IPS DF 6.9 (cell line): Measurements from ENCODE around the gene CTCF.
A peak's percentile ranks its signal among the peaks of the same experiment; 100 is the strongest.

Source experiments
- DNase-seq: peaks from one replicate; pipeline ENCODE4 v3.0.0-alpha.2; 2013; ENCODE audit warnings: low read depth, low spot score
- H3K27ac ChIP-seq: one replicate; pipeline ENCODE4 v1.5.1; 2013; ENCODE audit warnings: low read length, control low read depth
- H3K27me3 ChIP-seq: 2 replicates; pipeline ENCODE4 v1.6.1; 2013; ENCODE audit warnings: mild to moderate bottlenecking, low read length; ENCODE audit not compliant: control insufficient read depth, insufficient read depth
- H3K36me3 ChIP-seq: 2 replicates; pipeline ENCODE4 v1.6.1; 2013; ENCODE audit warnings: low read length; ENCODE audit not compliant: control insufficient read depth, insufficient read depth
- H3K4me1 ChIP-seq: 2 replicates; pipeline ENCODE4 v1.6.1; 2013; ENCODE audit warnings: low read length; ENCODE audit not compliant: control insufficient read depth, insufficient read depth
- H3K4me3 ChIP-seq: 2 replicates; pipeline ENCODE4 v1.5.1; 2013; ENCODE audit warnings: mild to moderate bottlenecking, low read length
- H3K9me3 ChIP-seq: 2 replicates; pipeline ENCODE4 v1.6.1; 2013; ENCODE audit warnings: low read length, inconsistent platforms; ENCODE audit not compliant: control insufficient read depth, insufficient read depth
- WGBS: extraction: QIAGEN DNeasy Blood & Tissue Kit; methylation state at CpG from one replicate; pipeline ENCODE4 v1.1.7; 2013; ENCODE audit warnings: mixed read lengths, missing lambda C conversion rate; ENCODE audit not compliant: insufficient read length, insufficient coverage; 5-methylcytosine and 5-hydroxymethylcytosine counted together

Gene CTCF

DNA sequence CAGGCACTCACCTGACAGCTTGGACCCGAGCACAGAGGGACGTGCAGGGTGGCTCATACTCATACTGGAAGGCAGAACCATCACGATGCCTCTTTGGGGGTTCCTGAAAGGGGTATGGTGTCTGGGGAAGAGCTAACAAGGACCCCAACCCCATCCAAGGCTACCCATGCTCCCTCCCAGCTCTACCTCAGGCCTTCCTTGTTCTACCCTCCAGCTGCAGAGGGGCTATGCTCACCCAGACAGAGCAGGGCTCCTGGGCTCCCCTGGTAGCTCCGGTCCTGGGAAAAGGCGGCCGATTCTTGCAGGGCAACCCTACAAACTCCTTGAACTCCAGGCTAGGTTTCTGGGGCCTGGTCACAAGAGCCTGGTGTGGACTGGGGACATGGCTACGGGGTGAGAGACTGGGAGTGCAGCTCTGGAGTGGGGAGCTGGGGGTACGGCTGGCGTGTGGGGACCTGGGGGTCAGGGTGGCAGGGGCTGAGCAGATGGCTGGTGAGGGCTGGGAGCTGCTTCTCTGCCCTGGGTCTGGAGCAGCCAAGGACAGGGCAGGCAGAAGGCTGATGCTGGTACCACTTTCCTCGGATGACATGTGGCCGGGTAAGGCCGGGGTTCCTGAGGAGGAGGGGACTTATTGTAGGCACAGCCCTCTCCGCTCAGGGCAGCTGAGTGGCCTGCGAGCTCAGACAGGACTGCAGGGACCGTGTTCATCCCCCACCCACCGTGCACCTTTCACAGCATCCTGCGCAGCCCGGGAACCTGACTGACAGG, 95.6 kb downstream of the CTCF start:
- H3K36me3 ChIP-seq: peaks cover 6% of the 10 kb centered on the region; the same call in 1 of the 2 replicates
- no CpG with 5 or more reads among the region's 18 CpGs for WGBS
- no peak overlapping the region for H3K27ac ChIP-seq
- no peak overlapping the region for H3K4me3 ChIP-seq
- H3K9me3 ChIP-seq: no peaks in the 10 kb centered on the region
- DNase-seq: no peak
- H3K27me3 ChIP-seq: no peaks in the 10 kb centered on the region
- peaks cover 7% of the 10 kb centered on the region for H3K4me1 ChIP-seq

DNA sequence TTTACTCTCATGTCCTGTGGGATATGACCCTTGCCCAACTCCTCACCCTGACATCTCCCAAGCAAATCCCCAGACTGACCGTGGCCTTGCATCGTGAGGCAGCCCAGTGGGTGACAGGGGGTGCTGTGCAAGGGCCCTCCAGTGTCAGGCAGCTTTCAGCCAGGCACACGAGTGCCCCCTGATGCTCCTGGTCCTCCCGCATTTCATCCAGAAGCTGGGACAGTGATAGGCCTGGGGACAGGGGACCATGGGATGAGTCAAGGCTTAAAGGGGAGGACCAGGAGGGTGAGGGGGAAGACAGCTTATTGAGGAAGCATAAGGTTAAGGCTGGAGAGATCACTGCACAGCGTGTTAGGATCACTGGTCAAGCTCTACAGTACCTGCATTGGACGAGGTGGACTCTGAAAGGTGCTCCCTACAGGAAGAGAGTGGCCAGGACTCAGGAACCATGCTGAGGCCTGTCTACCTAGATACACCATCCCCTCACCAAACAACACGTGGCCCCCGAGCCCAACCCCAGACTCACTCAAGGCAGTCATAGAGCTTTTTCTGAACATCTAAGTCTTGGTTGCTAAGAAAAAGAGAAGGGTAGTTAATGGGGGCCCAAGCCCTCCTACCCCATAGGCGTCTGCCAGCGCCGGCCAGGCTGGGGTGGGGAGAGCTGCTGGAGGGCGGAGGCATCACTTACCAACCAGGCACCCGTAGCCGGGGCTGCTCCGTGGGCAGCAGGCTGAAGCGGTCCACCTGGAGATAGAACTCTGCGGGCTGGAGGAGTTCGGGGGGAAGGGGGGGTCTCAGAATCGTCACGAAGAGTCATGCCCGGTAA, 96.7 kb downstream of the CTCF start:
- H3K9me3 ChIP-seq: no peaks in the 10 kb centered on the region
- no peak for DNase-seq
- no CpG with 5 or more reads among the region's 21 CpGs for WGBS
- no peak overlapping the region for H3K27ac ChIP-seq
- H3K27me3 ChIP-seq: no peaks in the 10 kb centered on the region
- H3K36me3 ChIP-seq: peaks cover 6% of the 10 kb centered on the region; the same call in 1 of the 2 replicates
- H3K4me1 ChIP-seq: peaks cover 5% of the 10 kb centered on the region
- peak overlapping the region; percentile 92; the same call in 1 of the 2 replicates for H3K4me3 ChIP-seq

DNA sequence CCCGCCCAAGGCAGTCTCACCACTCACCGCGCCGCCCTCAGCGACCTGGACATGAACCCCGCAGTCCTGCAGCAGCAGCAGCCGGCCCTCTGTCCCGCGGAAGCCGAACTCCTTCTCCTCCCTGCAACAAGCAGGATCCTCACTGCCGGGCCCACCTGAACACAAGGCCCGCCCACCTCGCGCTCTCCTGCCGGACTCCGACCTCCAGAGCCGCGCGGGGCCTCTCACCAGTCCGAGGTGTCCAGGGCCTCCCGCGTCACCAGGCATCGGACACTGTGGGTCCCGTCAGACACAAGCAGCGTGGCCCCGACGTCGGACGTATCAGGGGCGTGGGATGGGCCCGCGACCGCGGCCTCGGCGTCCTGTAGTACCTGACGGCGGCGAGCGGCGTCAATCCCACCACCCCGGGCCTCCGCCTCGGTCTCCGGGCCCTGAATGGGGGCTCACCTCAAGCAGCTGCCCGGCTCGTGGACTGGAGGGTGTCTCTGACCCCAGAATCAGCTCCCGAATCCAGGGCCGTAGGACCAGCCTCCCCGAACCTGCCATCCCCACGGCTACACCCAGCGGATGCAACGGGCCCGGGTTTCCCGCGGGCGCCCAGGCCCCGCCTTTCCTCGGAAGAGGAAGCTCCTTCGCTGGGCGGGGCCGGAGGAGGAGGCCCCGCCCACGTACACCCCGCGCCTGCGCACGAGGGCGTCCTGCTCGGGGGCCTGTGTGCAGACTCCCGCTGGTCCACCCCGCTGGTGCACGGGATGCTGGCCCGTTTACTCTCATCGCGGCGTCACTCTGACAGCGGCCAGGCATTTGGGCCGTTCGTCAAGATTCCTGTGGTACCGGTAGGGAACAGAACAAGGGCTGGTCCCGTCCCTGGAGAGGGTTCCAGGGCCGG, 97.6 kb downstream of the CTCF start, which contains the start of gene ACD:
Gene ACD (minus strand): TSS at position 586 of the 889 bp plus-strand sequence. CDS start 40 bp downstream, at position 546.
- peaks cover 5% of the 10 kb centered on the region for H3K4me1 ChIP-seq
- no CpG with 5 or more reads among the region's 83 CpGs for WGBS
- H3K9me3 ChIP-seq: no peaks in the 10 kb centered on the region
- DNase-seq: no peak
- H3K27ac ChIP-seq: no peak within 1 kb of the TSS
- H3K27me3 ChIP-seq: no peaks in the 10 kb centered on the region
- peak within 1 kb of the TSS; percentile 92 for H3K4me3 ChIP-seq
- peaks cover 6% of the 10 kb centered on the region; the same call in 1 of the 2 replicates for H3K36me3 ChIP-seq

DNA sequence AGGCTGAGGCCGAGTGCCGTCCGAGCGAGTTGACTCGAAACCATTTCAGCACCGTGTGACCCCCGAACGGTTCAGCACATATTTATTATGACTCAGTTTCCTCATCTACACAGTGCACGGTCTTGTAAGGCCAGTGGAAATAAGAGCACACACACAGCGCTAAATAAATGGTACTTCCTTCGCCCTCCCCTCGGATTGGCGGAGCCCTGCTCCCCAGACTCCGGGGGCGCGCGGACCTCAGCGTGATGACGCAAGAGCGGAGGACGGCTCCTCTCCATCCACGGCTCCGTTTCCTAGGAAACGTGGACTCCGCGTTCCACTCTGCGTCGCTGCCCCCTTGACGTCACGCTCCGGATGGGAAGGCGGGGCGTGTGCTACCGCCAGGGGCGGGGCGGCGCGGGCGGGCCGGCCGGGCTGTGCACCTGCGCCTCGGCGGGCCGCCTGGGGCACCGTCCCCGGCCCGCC, 98.3 kb downstream of the CTCF start, which contains the start of gene PARD6A:
Gene PARD6A (plus strand): TSS at position 397 of the 465 bp plus-strand sequence. CDS start 79 bp downstream, outside the sequence.
- H3K27ac ChIP-seq: no peak within 1 kb of the TSS
- DNase-seq: no peak
- peaks cover 6% of the 10 kb centered on the region; the same call in 1 of the 2 replicates for H3K36me3 ChIP-seq
- no peaks in the 10 kb centered on the region for H3K9me3 ChIP-seq
- peak within 1 kb of the TSS; percentile 92 for H3K4me3 ChIP-seq
- WGBS: no CpG with 5 or more reads among the region's 48 CpGs
- H3K27me3 ChIP-seq: no peaks in the 10 kb centered on the region
- H3K4me1 ChIP-seq: peaks cover 5% of the 10 kb centered on the region

DNA sequence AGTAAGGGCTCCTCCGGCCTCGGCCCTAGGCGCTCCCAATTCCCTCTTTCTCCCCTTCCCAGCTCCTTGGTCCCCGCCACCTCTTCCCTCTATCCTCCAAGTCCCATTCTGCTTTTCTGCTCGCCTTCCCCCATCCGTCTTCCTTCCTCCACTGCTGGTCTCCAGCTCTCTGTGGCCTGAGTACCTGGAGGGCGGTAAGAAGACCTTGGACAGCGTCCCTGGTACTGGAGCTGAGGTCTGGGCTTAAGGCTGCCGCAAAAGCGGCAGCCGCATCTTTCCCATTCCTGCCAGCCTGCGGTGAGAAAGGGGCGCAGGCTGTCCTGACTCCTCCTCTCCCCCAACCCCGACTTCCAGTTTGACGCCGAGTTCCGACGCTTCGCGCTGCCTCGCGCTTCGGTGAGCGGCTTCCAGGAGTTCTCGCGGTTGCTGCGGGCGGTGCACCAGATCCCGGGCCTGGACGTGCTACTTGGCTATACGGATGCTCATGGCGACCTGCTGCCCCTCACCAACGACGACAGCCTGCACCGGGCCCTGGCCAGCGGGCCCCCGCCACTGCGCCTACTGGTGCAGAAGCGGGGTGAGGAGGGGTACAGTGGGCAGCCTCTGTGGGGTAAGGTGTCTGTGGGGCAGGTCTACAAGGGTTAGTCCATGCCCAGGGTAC, 98.9 kb downstream of the CTCF start:
- no CpG with 5 or more reads among the region's 39 CpGs for WGBS
- Histone ChIP-seq H3K36me3 (peaks cover 6% of the 10 kb centered on the region; the same call in 1 of the 2 replicates), H3K4me1 (peaks cover 7% of the 10 kb centered on the region), H3K9me3 (no peaks in the 10 kb centered on the region), H3K4me3 (peak overlapping the region; percentile 92; the same call in 1 of the 2 replicates), H3K27me3 (no peaks in the 10 kb centered on the region), H3K27ac (no peak overlapping the region)
- no peak for DNase-seq

DNA sequence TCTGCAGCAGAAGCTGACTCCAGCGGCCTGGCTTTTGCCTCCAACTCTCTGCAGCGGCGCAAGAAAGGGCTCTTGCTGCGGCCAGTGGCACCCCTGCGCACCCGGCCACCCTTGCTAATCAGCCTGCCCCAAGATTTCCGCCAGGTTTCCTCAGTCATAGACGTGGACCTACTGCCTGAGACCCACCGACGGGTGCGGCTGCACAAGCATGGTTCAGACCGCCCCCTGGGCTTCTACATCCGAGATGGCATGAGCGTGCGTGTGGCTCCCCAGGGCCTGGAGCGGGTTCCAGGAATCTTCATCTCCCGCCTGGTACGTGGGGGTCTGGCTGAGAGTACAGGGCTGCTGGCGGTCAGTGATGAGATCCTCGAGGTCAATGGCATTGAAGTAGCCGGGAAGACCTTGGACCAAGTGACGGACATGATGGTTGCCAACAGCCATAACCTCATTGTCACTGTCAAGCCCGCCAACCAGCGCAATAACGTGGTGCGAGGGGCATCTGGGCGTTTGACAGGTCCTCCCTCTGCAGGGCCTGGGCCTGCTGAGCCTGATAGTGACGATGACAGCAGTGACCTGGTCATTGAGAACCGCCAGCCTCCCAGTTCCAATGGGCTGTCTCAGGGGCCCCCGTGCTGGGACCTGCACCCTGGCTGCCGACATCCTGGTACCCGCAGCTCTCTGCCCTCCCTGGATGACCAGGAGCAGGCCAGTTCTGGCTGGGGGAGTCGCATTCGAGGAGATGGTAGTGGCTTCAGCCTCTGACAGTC, 99.7 kb downstream of the CTCF start:
- no peak overlapping the region for H3K27ac ChIP-seq
- H3K36me3 ChIP-seq: peaks cover 6% of the 10 kb centered on the region; the same call in 1 of the 2 replicates
- H3K4me1 ChIP-seq: peaks cover 7% of the 10 kb centered on the region
- H3K4me3 ChIP-seq: no peak overlapping the region
- DNase-seq: no peak
- WGBS: no CpG with 5 or more reads among the region's 34 CpGs
- no peaks in the 10 kb centered on the region for H3K9me3 ChIP-seq
- H3K27me3 ChIP-seq: no peaks in the 10 kb centered on the region

DNA sequence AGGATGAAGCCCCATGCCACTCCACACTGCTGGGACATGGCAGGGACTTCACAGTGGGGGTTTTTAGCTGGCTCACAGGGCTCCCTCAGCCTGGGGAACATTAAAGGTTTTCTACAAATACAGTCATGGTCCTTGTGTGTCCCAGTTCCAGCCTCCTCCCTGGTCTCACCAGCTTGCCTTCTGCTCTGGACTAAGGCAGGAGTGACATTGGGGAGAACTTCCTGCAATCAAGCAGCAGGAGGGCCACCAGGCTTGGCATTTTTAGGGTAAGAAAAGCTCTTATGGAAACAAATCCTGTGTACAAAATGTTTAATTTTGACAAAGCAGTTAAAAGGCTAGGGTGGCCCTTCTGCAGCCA, 100.3 kb downstream of the CTCF start:
- no peaks in the 10 kb centered on the region for H3K27me3 ChIP-seq
- peaks cover 9% of the 10 kb centered on the region for H3K4me1 ChIP-seq
- no peak overlapping the region for H3K4me3 ChIP-seq
- H3K36me3 ChIP-seq: peaks cover 6% of the 10 kb centered on the region; the same call in 1 of the 2 replicates
- no peak overlapping the region for H3K27ac ChIP-seq
- no peaks in the 10 kb centered on the region for H3K9me3 ChIP-seq
- no peak for DNase-seq

DNA sequence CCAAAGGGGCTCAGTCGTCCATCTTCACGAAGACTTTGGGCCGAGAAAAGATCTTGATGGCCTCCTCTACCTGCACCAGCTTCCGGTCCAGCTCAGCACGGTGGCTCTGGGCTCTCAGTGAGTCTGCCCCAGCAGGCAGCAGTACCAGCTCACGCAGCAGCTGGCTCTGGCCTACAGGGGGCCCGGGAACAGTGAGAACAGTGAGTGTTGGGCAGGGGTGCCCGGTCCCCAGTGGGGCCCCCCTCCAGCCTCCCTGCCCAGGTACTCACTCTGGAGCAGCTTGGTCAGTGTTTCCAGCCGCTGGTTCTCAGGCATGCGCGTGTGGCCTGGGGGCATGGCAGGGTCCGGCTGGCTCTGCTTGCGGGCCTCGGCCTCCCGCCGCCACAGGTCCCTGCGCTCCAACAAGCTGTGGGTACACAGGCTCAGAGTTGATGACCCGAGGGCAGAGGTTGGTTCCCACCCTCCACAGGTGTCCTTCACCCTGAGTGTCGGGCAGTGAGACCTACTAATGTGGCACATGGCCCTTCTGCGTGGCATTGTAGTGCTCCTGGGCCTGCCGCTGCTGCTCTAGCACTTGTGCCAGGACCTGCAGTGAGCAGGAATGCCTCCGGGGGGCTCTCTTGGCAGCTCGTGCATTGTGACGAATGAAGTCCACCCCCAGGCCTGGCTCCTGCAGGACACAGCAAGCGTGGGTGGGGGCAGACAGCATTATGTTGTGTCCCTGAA, 101.0 kb downstream of the CTCF start:
- Histone ChIP-seq H3K27ac (no peak overlapping the region), H3K27me3 (no peaks in the 10 kb centered on the region), H3K4me1 (peaks cover 9% of the 10 kb centered on the region), H3K9me3 (no peaks in the 10 kb centered on the region), H3K4me3 (no peak overlapping the region), H3K36me3 (peaks cover 1% of the 10 kb centered on the region; the same call in 1 of the 2 replicates)
- DNase-seq: no peak
- no CpG with 5 or more reads among the region's 25 CpGs for WGBS

DNA sequence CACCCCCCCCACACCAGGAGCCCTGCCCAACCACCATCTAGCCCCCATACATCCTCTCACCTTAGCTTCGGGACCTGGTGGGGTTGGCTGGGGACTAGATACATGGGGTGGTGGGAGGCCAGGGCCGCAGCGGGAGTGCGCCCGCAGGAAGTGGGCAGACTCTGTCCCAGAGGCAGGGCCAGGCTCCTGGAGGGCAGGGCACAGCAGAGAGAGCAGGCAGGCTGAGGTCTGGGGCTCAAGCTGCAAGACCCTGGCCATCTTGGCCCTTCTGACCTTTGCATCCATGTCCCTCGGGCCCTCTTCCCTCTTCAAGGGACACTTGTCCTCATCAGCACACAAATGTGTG, 101.5 kb downstream of the CTCF start:
- Histone ChIP-seq H3K4me3 (no peak overlapping the region), H3K9me3 (no peaks in the 10 kb centered on the region), H3K27me3 (no peaks in the 10 kb centered on the region), H3K4me1 (peaks cover 7% of the 10 kb centered on the region), H3K27ac (no peak overlapping the region), H3K36me3 (no peaks in the 10 kb centered on the region)
- no peak for DNase-seq
- no CpG with 5 or more reads among the region's 6 CpGs for WGBS
